SK-N-SH (cell line): Measurements from ENCODE around the gene KIAA0319L.

Source experiments
- CTCF ChIP-seq: fragments of 200-600 bp; sonication (generic); IDR thresholded peaks from 2 replicates; pipeline ENCODE4 v1.6.1; 2017; ENCODE audit warnings: antibody characterized with exemption, mild to moderate bottlenecking, moderate library complexity
- EZH2phosphoT487 ChIP-seq: fragments of 200-600 bp; sonication (generic); IDR thresholded peaks from 2 replicates; pipeline ENCODE4 v1.6.1; 2017; ENCODE audit warnings: low read depth, mixed run types, mild to moderate bottlenecking, antibody characterized with exemption, moderate library complexity, borderline replicate concordance
- FOSL2 ChIP-seq: IDR thresholded peaks from 2 replicates; pipeline ENCODE4 v1.4.0; 2012; ENCODE audit warnings: low read depth, mild to moderate bottlenecking, moderate library complexity, borderline replicate concordance
- FOXM1 ChIP-seq: IDR thresholded peaks from 2 replicates; pipeline ENCODE4 v1.4.0; 2012; ENCODE audit warnings: low read depth, mild to moderate bottlenecking
- GABPA ChIP-seq: IDR thresholded peaks from 2 replicates; pipeline ENCODE4 v1.4.0; 2012; ENCODE audit warnings: low read depth, mild to moderate bottlenecking
- PBX3 ChIP-seq: IDR thresholded peaks from 2 replicates; pipeline ENCODE4; 2012
- RXRA ChIP-seq: IDR thresholded peaks from 2 replicates; pipeline ENCODE4 v1.4.0; 2012; ENCODE audit warnings: low read depth, mild to moderate bottlenecking, borderline replicate concordance
- SMC3 ChIP-seq: IDR thresholded peaks from 2 replicates; pipeline ENCODE4 v1.6.1; 2012; ENCODE audit warnings: low read depth, low read length, improper control_type of control experiment
- TAF1 ChIP-seq: IDR thresholded peaks from 2 replicates; pipeline ENCODE4 v1.6.1; 2012; ENCODE audit warnings: low read depth, mild to moderate bottlenecking, low read length, moderate library complexity, borderline replicate concordance
- YY1 ChIP-seq: IDR thresholded peaks from 2 replicates; pipeline ENCODE4 v1.4.0; 2012; ENCODE audit warnings: low read depth, mild to moderate bottlenecking
- ZBTB33 ChIP-seq: IDR thresholded peaks from 2 replicates; pipeline ENCODE4 v1.4.0; 2012; ENCODE audit warnings: low read depth, borderline replicate concordance

- TF ChIP-seq GABPA (no peak), SMC3 (no peak), EZH2phosphoT487 (no peak), FOXM1 (no peak), TAF1 (no peak), YY1 (no peak), CTCF (no peak), PBX3 (no peak), FOSL2 (no peak), ZBTB33 (no peak), RXRA (no peak)
Measured at GRCh38 chr1:35499231-35499630, 58.0 kb downstream of the KIAA0319L start.
